H9 (cell line): ENCODE data around the gene OPN1SW. TPM values are rescaled to one million over a fixed set of nuclear protein-coding genes. Genes with fewer than 3 reads are reported as not detected.

Experiments used
- DNase-seq: peaks from one replicate; pipeline ENCODE4 v3.0.0-alpha.2; 2017
- H2AFZ ChIP-seq: one replicate; pipeline ENCODE4 v1.6.1; 2013; ENCODE audit warnings: mild to moderate bottlenecking, low read length, control low read depth, moderate library complexity
- H2AK5ac ChIP-seq: 2 replicates; pipeline ENCODE4 v1.6.1; 2013; ENCODE audit warnings: low read length, control low read depth, mixed read lengths; ENCODE audit not compliant: insufficient read length
- H2BK120ac ChIP-seq: one replicate; pipeline ENCODE4 v1.6.1; 2013; ENCODE audit warnings: low read depth, mild to moderate bottlenecking, low read length, control low read depth, inconsistent platforms; ENCODE audit not compliant: poor library complexity, severe bottlenecking
- H2BK12ac ChIP-seq: 2 replicates; pipeline ENCODE4 v1.6.1; 2013; ENCODE audit warnings: low read length, control low read depth, mixed read lengths, low read depth; ENCODE audit not compliant: insufficient read length
- H2BK15ac ChIP-seq: 2 replicates; pipeline ENCODE4 v1.6.1; 2013; ENCODE audit warnings: low read depth, low read length, control low read depth
- H2BK20ac ChIP-seq: one replicate; pipeline ENCODE4 v1.6.1; 2013; ENCODE audit warnings: low read depth, mild to moderate bottlenecking, low read length, control low read depth, inconsistent platforms; ENCODE audit not compliant: poor library complexity, severe bottlenecking
- H2BK5ac ChIP-seq: 2 replicates; pipeline ENCODE4 v1.6.1; 2013; ENCODE audit warnings: low read length, control low read depth, mixed read lengths; ENCODE audit not compliant: insufficient read length
- H3K14ac ChIP-seq: 2 replicates; pipeline ENCODE4 v1.6.1; 2013; ENCODE audit warnings: low read length, control low read depth; ENCODE audit not compliant: insufficient read depth
- H3K18ac ChIP-seq: 2 replicates; pipeline ENCODE4 v1.6.1; 2013; ENCODE audit warnings: low read depth, mild to moderate bottlenecking, mixed read lengths, low read length, control low read depth; ENCODE audit not compliant: insufficient read length
- H3K23ac ChIP-seq: 2 replicates; pipeline ENCODE4 v1.6.1; 2013; ENCODE audit warnings: low read length, control low read depth, mixed read lengths, low read depth; ENCODE audit not compliant: insufficient read length
- H3K23me2 ChIP-seq: 2 replicates; pipeline ENCODE4 v1.6.1; 2013; ENCODE audit warnings: low read depth, mild to moderate bottlenecking, mixed read lengths, low read length, control low read depth; ENCODE audit not compliant: insufficient read length, poor library complexity, severe bottlenecking
- H3K27ac ChIP-seq: 2 replicates; pipeline ENCODE4 v1.5.1; 2013; ENCODE audit warnings: low read length, control low read depth, mixed read lengths, low read depth; ENCODE audit not compliant: insufficient read length
- H3K27me3 ChIP-seq: 2 replicates; pipeline ENCODE4 v1.6.1; 2013; ENCODE audit warnings: low read length, control low read depth, inconsistent platforms; ENCODE audit not compliant: insufficient read depth
- H3K4ac ChIP-seq: 2 replicates; pipeline ENCODE4 v1.6.1; 2013; ENCODE audit warnings: low read depth, mild to moderate bottlenecking, control low read depth, inconsistent platforms, low read length, moderate library complexity
- H3K4me1 ChIP-seq: 2 replicates; pipeline ENCODE4 v1.6.1; 2013; ENCODE audit warnings: low read length, control low read depth, inconsistent platforms; ENCODE audit not compliant: insufficient read depth
- H3K4me2 ChIP-seq: 2 replicates; pipeline ENCODE4 v1.6.1; 2013; ENCODE audit warnings: low read length, control low read depth, mixed read lengths; ENCODE audit not compliant: insufficient read length, insufficient read depth
- H3K56ac ChIP-seq: 2 replicates; pipeline ENCODE4 v1.6.1; 2013; ENCODE audit warnings: low read depth, mild to moderate bottlenecking, mixed read lengths, low read length, control low read depth; ENCODE audit not compliant: insufficient read length
- H3K79me1 ChIP-seq: 2 replicates; pipeline ENCODE4 v1.6.1; 2013; ENCODE audit warnings: low read depth, mild to moderate bottlenecking, moderate library complexity, low read length, control low read depth, inconsistent platforms; ENCODE audit not compliant: insufficient read depth, poor library complexity, severe bottlenecking
- H3K79me2 ChIP-seq: 2 replicates; pipeline ENCODE4 v1.6.1; 2013; ENCODE audit warnings: low read length, control low read depth, inconsistent platforms; ENCODE audit not compliant: insufficient read depth
- H3K9ac ChIP-seq: 2 replicates; pipeline ENCODE4 v1.6.1; 2013; ENCODE audit warnings: low read length, control low read depth, mixed read lengths; ENCODE audit not compliant: insufficient read length; ENCODE audit errors: extremely low read depth
- H3K9me3 ChIP-seq: one replicate; pipeline ENCODE4 v1.6.1; 2013; ENCODE audit warnings: low read depth, low read length, inconsistent platforms; ENCODE audit not compliant: control insufficient read depth
- H3T11ph ChIP-seq: one replicate; pipeline ENCODE4 v1.6.1; 2013; ENCODE audit warnings: mild to moderate bottlenecking, low read length, control low read depth, inconsistent platforms
- H4K20me1 ChIP-seq: one replicate; pipeline ENCODE4 v1.6.1; 2013; ENCODE audit not compliant: control insufficient read depth, insufficient read length, insufficient read depth
- H4K5ac ChIP-seq: 2 replicates; pipeline ENCODE4 v1.6.1; 2013; ENCODE audit warnings: low read depth, mild to moderate bottlenecking, mixed read lengths, low read length, control low read depth; ENCODE audit not compliant: insufficient read length
- H4K8ac ChIP-seq: replicated peaks from 2 replicates; pipeline ENCODE4 v1.6.1; 2013; ENCODE audit warnings: low read length, control low read depth, mixed read lengths, low read depth; ENCODE audit not compliant: insufficient read length
- H4K91ac ChIP-seq: 2 replicates; pipeline ENCODE4 v1.6.1; 2013; ENCODE audit warnings: low read depth, mild to moderate bottlenecking, moderate library complexity, mixed read lengths, low read length, control low read depth; ENCODE audit not compliant: insufficient read length
- H3K27ac Mint-ChIP-seq, 3 experiments: 2 replicates in 2 of 3; 3 replicates in 1 of 3; pipeline ENCODE4 v1.8.0; 2020 to 2021; ENCODE audit warnings: mixed read lengths in 3 of 3, mild to moderate bottlenecking in 1 of 3, moderate library complexity in 1 of 3
- H3K27me3 Mint-ChIP-seq: 2 replicates; pipeline ENCODE4 v1.8.0; 2021; ENCODE audit warnings: low read depth, mild to moderate bottlenecking, moderate library complexity, mixed read lengths
- H3K36me3 Mint-ChIP-seq, 3 experiments: 2 replicates in 2 of 3; 3 replicates in 1 of 3; pipeline ENCODE4 v1.8.0; 2020 to 2021; ENCODE audit warnings: low read depth in 3 of 3, mixed read lengths in 3 of 3; ENCODE audit not compliant: insufficient read depth in 1 of 3
- H3K4me1 Mint-ChIP-seq, 2 experiments: 2 replicates each; pipeline ENCODE4 v1.8.0; 2020; ENCODE audit warnings: mixed read lengths in 2 of 2
- H3K4me3 Mint-ChIP-seq, 2 experiments: 2 replicates in 1 of 2; 3 replicates in 1 of 2; pipeline ENCODE4 v1.8.0; 2020 to 2021; ENCODE audit warnings: mild to moderate bottlenecking in 2 of 2, mixed read lengths in 2 of 2, moderate library complexity in 1 of 2
- H3K9me3 Mint-ChIP-seq, 2 experiments: 2 replicates in 1 of 2; 3 replicates in 1 of 2; pipeline ENCODE4 v1.8.0; 2020; ENCODE audit warnings: mild to moderate bottlenecking in 2 of 2, mixed read lengths in 2 of 2, moderate library complexity in 1 of 2
- WGBS: extraction: QIAGEN DNeasy Blood & Tissue Kit; methylation state at CpG from one replicate; pipeline ENCODE4 v1.1.7; 2013; ENCODE audit warnings: missing lambda C conversion rate, low lambda C conversion rate, mixed read lengths; ENCODE audit not compliant: insufficient read length; ENCODE audit errors: extremely low coverage; 5-methylcytosine and 5-hydroxymethylcytosine counted together
- total RNA-seq: library from RNA; stranded (reverse); gene quantifications from 2 replicates; pipeline ENCODE4 v1.2.1, GENCODE V29; 2021
- TF ChIP-seq, protein P1 (sequence below): fragments of 200-600 bp; sonication (generic); conservative IDR thresholded peaks from 3 replicates; pipeline ENCODE4 v1.8.0; 2021; ENCODE audit warnings: antibody characterized with exemption, mild to moderate bottlenecking

Gene OPN1SW
- total RNA-seq, 1 experiment from 2014 or later, result not detected

DNA sequence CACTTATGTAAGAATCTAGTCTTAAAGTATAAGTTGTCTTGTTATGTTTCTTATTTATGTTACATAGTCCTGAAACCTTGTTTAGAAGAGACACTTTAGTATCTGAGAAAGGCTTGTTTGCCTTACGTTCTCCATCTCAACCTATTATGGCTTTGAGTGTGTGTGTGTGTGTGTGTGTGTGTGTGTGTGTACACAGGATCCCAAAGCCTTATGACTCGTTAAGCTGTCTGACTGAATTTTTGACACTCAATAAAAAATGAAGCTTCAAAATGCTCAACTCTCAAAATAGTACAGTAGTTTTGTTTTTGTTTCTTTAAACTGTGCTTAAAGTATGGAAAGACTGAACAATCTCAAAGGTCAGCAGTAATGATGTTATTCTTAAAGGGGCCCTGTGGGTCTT, 18.4 kb downstream of the OPN1SW start:
- Histone ChIP-seq H2AFZ (no peak overlapping the region), H2BK12ac (no peak overlapping the region), H2AK5ac (no peak overlapping the region), H3K14ac (no peak overlapping the region), H2BK5ac (no peak overlapping the region), H2BK120ac (no peak overlapping the region), H3K4ac (no peak overlapping the region), H3K4me2 (no peak overlapping the region), H4K8ac (no peak overlapping the region), H4K5ac (no peak overlapping the region), H3K23me2 (no peaks in the 10 kb centered on the region), H2BK15ac (no peak overlapping the region), H3K27me3 (no peaks in the 10 kb centered on the region), H3K4me1 (no peaks in the 10 kb centered on the region), H4K91ac (no peak overlapping the region), H3T11ph (no peak overlapping the region), H3K9me3 (no peaks in the 10 kb centered on the region), H3K79me2 (no peaks in the 10 kb centered on the region), H3K56ac (no peak overlapping the region), H2BK20ac (no peak overlapping the region), H3K23ac (no peak overlapping the region), H3K27ac (no peak overlapping the region), H3K9ac (no peak overlapping the region), H3K79me1 (peaks cover 3% of the 10 kb centered on the region), H3K18ac (no peak overlapping the region), H4K20me1 (no peaks in the 10 kb centered on the region)
- no peaks in the 10 kb centered on the region for H3K9me3 Mint-ChIP-seq
- H3K4me3 Mint-ChIP-seq, result no peak overlapping the region
- no peaks in the 10 kb centered on the region for H3K4me1 Mint-ChIP-seq
- no peak for DNase-seq
- H3K27me3 Mint-ChIP-seq, result no peaks in the 10 kb centered on the region
- TF ChIP-seq, protein P1, sequence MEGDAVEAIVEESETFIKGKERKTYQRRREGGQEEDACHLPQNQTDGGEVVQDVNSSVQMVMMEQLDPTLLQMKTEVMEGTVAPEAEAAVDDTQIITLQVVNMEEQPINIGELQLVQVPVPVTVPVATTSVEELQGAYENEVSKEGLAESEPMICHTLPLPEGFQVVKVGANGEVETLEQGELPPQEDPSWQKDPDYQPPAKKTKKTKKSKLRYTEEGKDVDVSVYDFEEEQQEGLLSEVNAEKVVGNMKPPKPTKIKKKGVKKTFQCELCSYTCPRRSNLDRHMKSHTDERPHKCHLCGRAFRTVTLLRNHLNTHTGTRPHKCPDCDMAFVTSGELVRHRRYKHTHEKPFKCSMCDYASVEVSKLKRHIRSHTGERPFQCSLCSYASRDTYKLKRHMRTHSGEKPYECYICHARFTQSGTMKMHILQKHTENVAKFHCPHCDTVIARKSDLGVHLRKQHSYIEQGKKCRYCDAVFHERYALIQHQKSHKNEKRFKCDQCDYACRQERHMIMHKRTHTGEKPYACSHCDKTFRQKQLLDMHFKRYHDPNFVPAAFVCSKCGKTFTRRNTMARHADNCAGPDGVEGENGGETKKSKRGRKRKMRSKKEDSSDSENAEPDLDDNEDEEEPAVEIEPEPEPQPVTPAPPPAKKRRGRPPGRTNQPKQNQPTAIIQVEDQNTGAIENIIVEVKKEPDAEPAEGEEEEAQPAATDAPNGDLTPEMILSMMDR, result no peak
- H3K36me3 Mint-ChIP-seq, result peaks cover 29 to 82% (median 79%) of the 10 kb centered on the region in 3 experiments; a peak in 6 of 7 replicates
- no CpG with 5 or more reads among the region's 2 CpGs for WGBS
- H3K27ac Mint-ChIP-seq, result no peak overlapping the region; a peak in 1 of 7 replicates
